SK-N-SH (cell line): ENCODE results near the gene PAOX.
"Not testable (repeated sequence)": the region's sequence is repeated elsewhere in the genome, so short reads cannot be mapped to it uniquely, and the experiment has no call there.

ENCODE experiments used
- ELF1 ChIP-seq: IDR thresholded peaks from 2 replicates; pipeline ENCODE4 v1.4.0; 2012
- EZH2phosphoT487 ChIP-seq: fragments of 200-600 bp; sonication (generic); IDR thresholded peaks from 2 replicates; pipeline ENCODE4 v1.6.1; 2017; ENCODE audit warnings: low read depth, mixed run types, mild to moderate bottlenecking, antibody characterized with exemption, moderate library complexity, borderline replicate concordance
- FOXJ3 ChIP-seq: sonication (generic); formaldehyde crosslinking; IDR thresholded peaks from 2 replicates; pipeline ENCODE4 v1.5.1; 2020; ENCODE audit warnings: mild to moderate bottlenecking, missing genetic modification reagents
- MXI1 ChIP-seq: IDR thresholded peaks from 2 replicates; pipeline ENCODE4 v1.6.1; 2012; ENCODE audit warnings: mild to moderate bottlenecking, low read depth, low read length, improper control_type of control experiment
- RCOR1 ChIP-seq: fragments of 150-350 bp; IDR thresholded peaks from 2 replicates; pipeline ENCODE4 v1.6.1; 2017; ENCODE audit warnings: antibody characterized with exemption, low read length
- TF ChIP-seq, protein P1 (sequence below): fragments of 200-600 bp; sonication (generic); IDR thresholded peaks from 2 replicates; pipeline ENCODE4 v1.6.1; 2017; ENCODE audit warnings: antibody characterized with exemption, mild to moderate bottlenecking, moderate library complexity
- TF ChIP-seq, protein P2 (sequence below): IDR thresholded peaks from 2 replicates; pipeline ENCODE4 v1.4.0; 2012; ENCODE audit warnings: low read depth, borderline replicate concordance
- TF ChIP-seq, protein P3 (sequence below): IDR thresholded peaks from 2 replicates; pipeline ENCODE4 v1.4.0; 2012; ENCODE audit warnings: low read depth

DNA sequence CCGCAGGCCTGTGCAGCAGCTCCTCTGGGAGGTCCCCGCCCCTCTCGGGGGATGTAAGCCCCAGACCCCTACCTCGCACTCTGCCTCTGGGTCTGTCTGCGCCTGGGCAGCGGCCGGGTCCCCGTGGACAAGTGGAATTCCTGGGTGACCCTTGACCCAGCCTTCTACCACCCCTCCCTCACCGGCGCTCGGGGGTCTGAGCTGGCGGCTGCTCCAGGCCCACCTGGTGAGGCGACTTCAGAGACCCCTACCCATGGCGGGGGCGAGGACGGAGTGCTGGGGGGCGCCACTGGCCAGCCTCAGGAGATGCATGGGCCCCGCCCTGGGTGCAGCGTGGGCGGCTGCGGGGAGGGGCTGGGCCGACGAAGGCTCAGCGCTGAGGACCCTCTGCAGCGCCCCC is 53.7 kb downstream of the PAOX start:
- TF ChIP-seq, protein P1, sequence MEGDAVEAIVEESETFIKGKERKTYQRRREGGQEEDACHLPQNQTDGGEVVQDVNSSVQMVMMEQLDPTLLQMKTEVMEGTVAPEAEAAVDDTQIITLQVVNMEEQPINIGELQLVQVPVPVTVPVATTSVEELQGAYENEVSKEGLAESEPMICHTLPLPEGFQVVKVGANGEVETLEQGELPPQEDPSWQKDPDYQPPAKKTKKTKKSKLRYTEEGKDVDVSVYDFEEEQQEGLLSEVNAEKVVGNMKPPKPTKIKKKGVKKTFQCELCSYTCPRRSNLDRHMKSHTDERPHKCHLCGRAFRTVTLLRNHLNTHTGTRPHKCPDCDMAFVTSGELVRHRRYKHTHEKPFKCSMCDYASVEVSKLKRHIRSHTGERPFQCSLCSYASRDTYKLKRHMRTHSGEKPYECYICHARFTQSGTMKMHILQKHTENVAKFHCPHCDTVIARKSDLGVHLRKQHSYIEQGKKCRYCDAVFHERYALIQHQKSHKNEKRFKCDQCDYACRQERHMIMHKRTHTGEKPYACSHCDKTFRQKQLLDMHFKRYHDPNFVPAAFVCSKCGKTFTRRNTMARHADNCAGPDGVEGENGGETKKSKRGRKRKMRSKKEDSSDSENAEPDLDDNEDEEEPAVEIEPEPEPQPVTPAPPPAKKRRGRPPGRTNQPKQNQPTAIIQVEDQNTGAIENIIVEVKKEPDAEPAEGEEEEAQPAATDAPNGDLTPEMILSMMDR, result not testable (repeated sequence)
- not testable (repeated sequence) for TF ChIP-seq EZH2phosphoT487; MXI1; RCOR1; ELF1; FOXJ3 (CRISPR knock-in tag)
- TF ChIP-seq, protein P2, sequence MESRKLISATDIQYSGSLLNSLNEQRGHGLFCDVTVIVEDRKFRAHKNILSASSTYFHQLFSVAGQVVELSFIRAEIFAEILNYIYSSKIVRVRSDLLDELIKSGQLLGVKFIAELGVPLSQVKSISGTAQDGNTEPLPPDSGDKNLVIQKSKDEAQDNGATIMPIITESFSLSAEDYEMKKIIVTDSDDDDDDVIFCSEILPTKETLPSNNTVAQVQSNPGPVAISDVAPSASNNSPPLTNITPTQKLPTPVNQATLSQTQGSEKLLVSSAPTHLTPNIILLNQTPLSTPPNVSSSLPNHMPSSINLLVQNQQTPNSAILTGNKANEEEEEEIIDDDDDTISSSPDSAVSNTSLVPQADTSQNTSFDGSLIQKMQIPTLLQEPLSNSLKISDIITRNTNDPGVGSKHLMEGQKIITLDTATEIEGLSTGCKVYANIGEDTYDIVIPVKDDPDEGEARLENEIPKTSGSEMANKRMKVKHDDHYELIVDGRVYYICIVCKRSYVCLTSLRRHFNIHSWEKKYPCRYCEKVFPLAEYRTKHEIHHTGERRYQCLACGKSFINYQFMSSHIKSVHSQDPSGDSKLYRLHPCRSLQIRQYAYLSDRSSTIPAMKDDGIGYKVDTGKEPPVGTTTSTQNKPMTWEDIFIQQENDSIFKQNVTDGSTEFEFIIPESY, result not testable (repeated sequence)
- TF ChIP-seq, protein P3, sequence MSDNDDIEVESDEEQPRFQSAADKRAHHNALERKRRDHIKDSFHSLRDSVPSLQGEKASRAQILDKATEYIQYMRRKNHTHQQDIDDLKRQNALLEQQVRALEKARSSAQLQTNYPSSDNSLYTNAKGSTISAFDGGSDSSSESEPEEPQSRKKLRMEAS, result not testable (repeated sequence)
